CD4-positive, alpha-beta T cell (primary cell): ENCODE measurements around the gene HECW1. TPM values are rescaled to one million over a fixed set of nuclear protein-coding genes. Genes with fewer than 3 reads are reported as not detected.

Source experiments
- ATAC-seq: fragments of 200-7000 bp; cut with Tn5 transposase; one replicate; pipeline ENCODE4 v1.10.0; 2022; ENCODE audit warnings: mild to moderate bottlenecking; ENCODE audit not compliant: poor library complexity
- CTCF ChIA-PET: fragments of 350-600 bp; sonication (Branson Sonifier 250); formaldehyde crosslinking; loops from one replicate; lab custom pipeline; 2021; ENCODE audit warnings: antibody characterized with exemption, inconsistent platforms; lab: Charles Lee
- POLR2A ChIA-PET: fragments of 350-600 bp; sonication (Branson Sonifier 250); formaldehyde crosslinking; loops from one replicate; lab custom pipeline; 2021; ENCODE audit warnings: antibody characterized with exemption, inconsistent platforms; lab: Charles Lee
- DNase-seq, 14 experiments: peaks; one replicate each; pipeline ENCODE4 v3.0.0-alpha.2; 2013 to 2020; ENCODE audit warnings: mixed read lengths in 2 of 14
- H3K27ac ChIP-seq, 2 donors: one replicate each; pipeline versions ENCODE4 v1.5.1 to v1.7.0; 2013; ENCODE audit warnings: low read length in 2 of 2, low read depth in 1 of 2, mild to moderate bottlenecking in 1 of 2
- H3K27me3 ChIP-seq, 2 experiments: 1 replicate in 1 of 2; 2 replicates in 1 of 2; pipeline versions ENCODE4 v1.6.1 to v1.7.0; 2013; ENCODE audit warnings: low read length in 2 of 2, control low read depth in 1 of 2, mild to moderate bottlenecking in 1 of 2, moderate library complexity in 1 of 2; ENCODE audit not compliant: insufficient read depth in 2 of 2, control insufficient read depth in 1 of 2
- H3K36me3 ChIP-seq: one replicate; pipeline ENCODE4 v1.6.1; 2013; ENCODE audit warnings: low read length, control low read depth; ENCODE audit not compliant: insufficient read depth
- H3K4me1 ChIP-seq: one replicate; pipeline ENCODE4 v1.6.1; 2013; ENCODE audit warnings: low read length, control low read depth; ENCODE audit not compliant: insufficient read depth
- H3K4me3 ChIP-seq: one replicate; pipeline ENCODE4 v1.5.1; 2013; ENCODE audit warnings: mild to moderate bottlenecking, low read length, moderate library complexity
- H3K9me3 ChIP-seq, 2 experiments: 1 replicate in 1 of 2; 2 replicates in 1 of 2; pipeline versions ENCODE4 v1.6.1 to v1.7.0; 2013; ENCODE audit warnings: low read length in 2 of 2, mild to moderate bottlenecking in 2 of 2, control low read depth in 1 of 2, moderate library complexity in 1 of 2; ENCODE audit not compliant: control insufficient read depth in 1 of 2, insufficient read depth in 1 of 2
- H3K27ac Mint-ChIP-seq: one replicate; pipeline ENCODE4 v1.8.0; 2020; ENCODE audit warnings: mixed read lengths
- H3K27me3 Mint-ChIP-seq: one replicate; pipeline ENCODE4 v1.8.0; 2021; ENCODE audit warnings: mixed read lengths
- H3K36me3 Mint-ChIP-seq: one replicate; pipeline ENCODE4 v1.8.0; 2021; ENCODE audit warnings: low read depth, mixed read lengths
- H3K4me1 Mint-ChIP-seq: one replicate; pipeline ENCODE4 v1.8.0; 2021; ENCODE audit warnings: low read depth, mixed read lengths
- H3K4me3 Mint-ChIP-seq: one replicate; pipeline ENCODE4 v1.8.0; 2020; ENCODE audit warnings: mild to moderate bottlenecking, mixed read lengths
- H3K9me3 Mint-ChIP-seq: one replicate; pipeline ENCODE4 v1.8.0; 2020; ENCODE audit warnings: mixed read lengths
- CTCF ChIP-seq: fragments of 200-600 bp; IDR thresholded peaks from one replicate; pipeline ENCODE4 v1.8.0; 2022; ENCODE audit warnings: antibody characterized with exemption, mild to moderate bottlenecking
- intact Hi-C, 2 experiments: fragments of 100-400 bp; cut with DNase I in 1 of 2; cut with micrococcal nuclease in 1 of 2; formaldehyde crosslinking; loops; one replicate each; pipeline versions ENCODE4 v1.15.1 to v1.9.0; 2023 to 2025; cut with DNase I, micrococcal nuclease
- total RNA-seq, 174 experiments: library from RNA in 2 of 174; stranded (reverse) in 2 of 174; gene quantifications; one replicate each; pipeline ENCODE4 v1.2.3 and lab custom pipeline; 2021 to 2026

The HECW1 gene
- total RNA-seq, 2 experiments from 2014 or later, result not detected

GRCh38 chr7:43265139-43265538 lies 152.7 kb downstream of the HECW1 start:
- Mint-ChIP-seq H3K4me3 (no peak overlapping the region), H3K9me3 (no peaks in the 10 kb centered on the region), H3K36me3 (no peaks in the 10 kb centered on the region), H3K4me1 (no peaks in the 10 kb centered on the region), H3K27ac (no peak overlapping the region), H3K27me3 (peaks cover 32% of the 10 kb centered on the region)
- intact Hi-C loops, result loop anchor here in 1 of 2 experiments (10.0 kb wide), 1 partner anchor 320 kb away; no protein-coding TSS in a partner anchor
- Histone ChIP-seq H3K27me3 (peaks cover 4 to 8% of the 10 kb centered on the region in 2 experiments), H3K4me3 (no peak overlapping the region), H3K36me3 (no peaks in the 10 kb centered on the region), H3K4me1 (peaks cover 4% of the 10 kb centered on the region), H3K27ac (no peak overlapping the region), H3K9me3 (no peaks in the 10 kb centered on the region)
- ATAC-seq, result no peak
- TF ChIP-seq CTCF, result no peak
- POLR2A ChIA-PET, result no interaction called here
- no peak for DNase-seq
- CTCF ChIA-PET, result no interaction called here

GRCh38 chr7:43273939-43274719 lies 161.7 kb downstream of the HECW1 start:
- Mint-ChIP-seq H3K4me1 (no peaks in the 10 kb centered on the region), H3K4me3 (no peak overlapping the region), H3K9me3 (peaks cover 2% of the 10 kb centered on the region), H3K36me3 (no peaks in the 10 kb centered on the region), H3K27ac (no peak overlapping the region), H3K27me3 (peaks cover 15% of the 10 kb centered on the region)
- Histone ChIP-seq H3K27ac (no peak overlapping the region), H3K27me3 (peaks cover 0 to 6% of the 10 kb centered on the region in 2 experiments), H3K36me3 (no peaks in the 10 kb centered on the region), H3K9me3 (peaks cover 0 to 3% of the 10 kb centered on the region in 2 experiments), H3K4me3 (no peak overlapping the region), H3K4me1 (no peaks in the 10 kb centered on the region)
- ATAC-seq (no peak), DNase-seq (no peak)
- ChIA-PET POLR2A (no interaction called here), CTCF (no interaction called here)
- intact Hi-C loops, result no loop called here
- no peak for TF ChIP-seq CTCF

- Histone ChIP-seq H3K27me3 (no peaks in the 10 kb centered on the region), H3K9me3 (peaks cover 0 to 3% of the 10 kb centered on the region in 2 experiments), H3K27ac (no peak overlapping the region), H3K4me1 (no peaks in the 10 kb centered on the region), H3K36me3 (no peaks in the 10 kb centered on the region), H3K4me3 (no peak overlapping the region)
- no peaks in the 10 kb centered on the region for H3K4me1 Mint-ChIP-seq
- H3K36me3 Mint-ChIP-seq, result no peaks in the 10 kb centered on the region
- peaks cover 2% of the 10 kb centered on the region for H3K9me3 Mint-ChIP-seq
- peaks cover 10% of the 10 kb centered on the region for H3K27me3 Mint-ChIP-seq
- H3K27ac Mint-ChIP-seq, result no peak overlapping the region
- DNase-seq (no peak), ATAC-seq (no peak)
- H3K4me3 Mint-ChIP-seq, result no peak overlapping the region
- ChIA-PET POLR2A (no interaction called here), CTCF (no interaction called here)
- no peak for TF ChIP-seq CTCF
- intact Hi-C loops, result no loop called here
These were observed 162.3 kb downstream of the HECW1 start for GRCh38 chr7:43274752-43275151.
